HG03097 (cell line): ENCODE results near the gene SYT9.
"Not testable (repeated sequence)": the region's sequence is repeated elsewhere in the genome, so short reads cannot be mapped to it uniquely, and the experiment has no call there.

Experiments
- ATAC-seq: cut with Tn5 transposase; IDR thresholded peaks from one replicate; pipeline ENCODE4 v1.9.1; 2021; ENCODE audit not compliant: unreplicated experiment, low FRiP score

SYT9 gene

GRCh38 chr11:7335442-7335841 is 83.7 kb downstream of the SYT9 start:
- ATAC-seq, result not testable (repeated sequence)

GRCh38 chr11:7341551-7341950 is 89.8 kb downstream of the SYT9 start:
- no peak for ATAC-seq

GRCh38 chr11:7347611-7348431 is 96.1 kb downstream of the SYT9 start:
- ATAC-seq, result no peak

GRCh38 chr11:7348432-7349304 is 97.0 kb downstream of the SYT9 start:
- ATAC-seq, result no peak

GRCh38 chr11:7351228-7351627 is 99.5 kb downstream of the SYT9 start:
- ATAC-seq, result no peak

- no peak for ATAC-seq
These were observed 101.4 kb downstream of the SYT9 start for GRCh38 chr11:7353100-7353499.

- ATAC-seq, result no peak
These were observed 113.0 kb downstream of the SYT9 start for GRCh38 chr11:7364660-7365059.

GRCh38 chr11:7367803-7368202 is 116.1 kb downstream of the SYT9 start:
- ATAC-seq, result no peak

- ATAC-seq, result no peak
These were observed 124.7 kb downstream of the SYT9 start for GRCh38 chr11:7376386-7376785.

GRCh38 chr11:7381937-7382336 is 130.2 kb downstream of the SYT9 start:
- ATAC-seq, result no peak

- ATAC-seq, result no peak
These were observed 131.7 kb downstream of the SYT9 start for GRCh38 chr11:7383406-7383805.

GRCh38 chr11:7384691-7385090 is 133.0 kb downstream of the SYT9 start:
- ATAC-seq, result no peak

GRCh38 chr11:7385532-7385931 is 133.8 kb downstream of the SYT9 start:
- ATAC-seq, result no peak

GRCh38 chr11:7413961-7414915 is 162.5 kb downstream of the SYT9 start:
- no peak for ATAC-seq

- no peak for ATAC-seq
These were observed 163.5 kb downstream of the SYT9 start for GRCh38 chr11:7414973-7415817.

- no peak for ATAC-seq
These were observed 164.4 kb downstream of the SYT9 start for GRCh38 chr11:7416080-7416479.

- ATAC-seq, result no peak
These were observed 165.6 kb downstream of the SYT9 start for GRCh38 chr11:7417328-7417727.

- no peak for ATAC-seq
These were observed 166.4 kb downstream of the SYT9 start for GRCh38 chr11:7418061-7418460.

GRCh38 chr11:7418906-7419305 is 167.2 kb downstream of the SYT9 start:
- no peak for ATAC-seq

GRCh38 chr11:7421136-7421535 is 169.4 kb downstream of the SYT9 start:
- no peak for ATAC-seq
